Stimulated activated naive CD4-positive, alpha-beta T cell treated with Interleukin-2 at 50 U/mL for 16 hours (primary cell): ENCODE measurements around the gene POGLUT2.

Source experiments
- DNase-seq: peaks from one replicate; lab custom pipeline; 2025; lab: John Stamatoyannopoulos, UW

POGLUT2 gene

GRCh38 chr13:102768909-102769308, 29.9 kb downstream of the POGLUT2 start:
- DNase-seq, result no peak

GRCh38 chr13:102763741-102764140, 35.0 kb downstream of the POGLUT2 start:
- no peak for DNase-seq

- DNase-seq, result no peak
Observed at GRCh38 chr13:102761071-102761470, 37.7 kb downstream of the POGLUT2 start.

GRCh38 chr13:102758842-102759241, 39.9 kb downstream of the POGLUT2 start:
- no peak for DNase-seq

GRCh38 chr13:102757006-102757405, 41.8 kb downstream of the POGLUT2 start:
- no peak for DNase-seq

- DNase-seq, result no peak
Observed at GRCh38 chr13:102751886-102752285, 46.9 kb downstream of the POGLUT2 start.

GRCh38 chr13:102742506-102742905, 56.3 kb downstream of the POGLUT2 start:
- DNase-seq, result no peak

GRCh38 chr13:102742101-102742500, 56.7 kb downstream of the POGLUT2 start:
- no peak for DNase-seq
